Endothelial cell of umbilical vein (primary cell): ENCODE measurements around the gene IGFBP2. TPM values are rescaled to one million over a fixed set of nuclear protein-coding genes. Genes with fewer than 3 reads are reported as not detected.

ENCODE experiments used
- BruUV-seq: library from RNA; stranded (reverse); fragments of 400-500 nt; replicated peaks from 2 replicates; lab custom pipeline; 2021; lab: Mats Ljungman, UMichigan
- CTCF ChIA-PET: fragments of 300-600, 350-600 bp; sonication (Branson Sonifier 250); formaldehyde crosslinking; loops from one replicate; lab custom pipeline; 2021; ENCODE audit warnings: antibody characterized with exemption, inconsistent platforms; lab: Charles Lee
- POLR2A ChIA-PET: fragments of 300-600, 350-600 bp; sonication (Branson Sonifier 250); formaldehyde crosslinking; loops from one replicate; lab custom pipeline; 2021; ENCODE audit warnings: antibody characterized with exemption, inconsistent platforms; lab: Charles Lee
- DNase-seq: peaks from one replicate; pipeline ENCODE4 v3.0.0-alpha.2; 2011; ENCODE audit warnings: low read depth, low spot score
- FAIRE-seq: peaks from 2 replicates; lab custom pipeline; 2011; peaks lifted over from hg19 to GRCh38; lab: Jason Lieb, UNC
- H2AFZ ChIP-seq: 2 replicates; pipeline ENCODE4 v1.6.0; 2012; ENCODE audit warnings: low read depth, low read length, control low read depth, inconsistent platforms
- H3K27ac ChIP-seq: 2 replicates; pipeline ENCODE4 v1.5.1; 2011; ENCODE audit warnings: low read depth, mild to moderate bottlenecking, control low read depth, low read length, moderate library complexity; ENCODE audit not compliant: insufficient read depth
- H3K27me3 ChIP-seq, 2 experiments: 2 replicates each; pipeline versions ENCODE4 v1.6.0 to v1.6.1; 2011; ENCODE audit warnings: low read length in 2 of 2, mixed read lengths in 1 of 2; ENCODE audit not compliant: control insufficient read depth in 2 of 2, insufficient read depth in 2 of 2
- H3K36me3 ChIP-seq, 2 experiments: 2 replicates in 1 of 2; 3 replicates in 1 of 2; pipeline ENCODE4 v1.5.1; 2011; ENCODE audit warnings: low read length in 2 of 2, mild to moderate bottlenecking in 1 of 2, moderate library complexity in 1 of 2; ENCODE audit not compliant: control insufficient read depth in 2 of 2, insufficient read depth in 2 of 2; ENCODE audit errors: extremely low read depth in 1 of 2
- H3K4me1 ChIP-seq: 3 replicates; pipeline ENCODE4 v1.5.1; 2011; ENCODE audit warnings: mild to moderate bottlenecking, low read length; ENCODE audit not compliant: control insufficient read depth, insufficient read depth; ENCODE audit errors: extremely low read depth
- H3K4me2 ChIP-seq: 2 replicates; pipeline ENCODE4 v1.6.1; 2011; ENCODE audit warnings: low read length, control low read depth, mixed read lengths; ENCODE audit not compliant: insufficient read depth
- H3K4me3 ChIP-seq, 3 experiments: fragments of 200-600 bp in 1 of 3; sonication (generic), shearing (Covaris generic) in 1 of 3; replicated peaks in 1 of 3; 2 replicates each; pipeline ENCODE4 v1.5.1; 2011 to 2016; ENCODE audit warnings: control low read depth in 3 of 3, low read length in 3 of 3, mild to moderate bottlenecking in 2 of 3, inconsistent platforms in 1 of 3, low read depth in 1 of 3, moderate library complexity in 1 of 3; ENCODE audit not compliant: insufficient read depth in 1 of 3
- H3K79me2 ChIP-seq: 2 replicates; pipeline ENCODE4 v1.6.0; 2012; ENCODE audit warnings: low read length, inconsistent platforms; ENCODE audit not compliant: control insufficient read depth, insufficient read depth
- H3K9ac ChIP-seq: replicated peaks from 2 replicates; pipeline ENCODE3; 2011; ENCODE audit warnings: low read length, control low read depth; ENCODE audit not compliant: insufficient read depth; ENCODE audit errors: extremely low read depth
- H3K9me1 ChIP-seq: replicated peaks from 3 replicates; pipeline ENCODE4 v1.6.0; 2011; ENCODE audit warnings: mild to moderate bottlenecking, low read length; ENCODE audit not compliant: control insufficient read depth, insufficient read depth; ENCODE audit errors: extremely low read depth
- H3K9me3 ChIP-seq: replicated peaks from 2 replicates; pipeline ENCODE4 v1.5.1; 2012; ENCODE audit warnings: low read length, inconsistent platforms; ENCODE audit not compliant: control insufficient read depth, insufficient read depth
- H4K20me1 ChIP-seq: replicated peaks from 2 replicates; pipeline ENCODE3; 2011; ENCODE audit warnings: mild to moderate bottlenecking, low read length; ENCODE audit not compliant: control insufficient read depth, insufficient read depth; ENCODE audit errors: extremely low read depth
- EZH2 ChIP-seq: IDR thresholded peaks from 2 replicates; pipeline ENCODE4 v1.6.1; 2012; ENCODE audit warnings: borderline replicate concordance, low read depth, mild to moderate bottlenecking, moderate library complexity, low read length, inconsistent platforms; ENCODE audit not compliant: severe bottlenecking
- FOS ChIP-seq: IDR thresholded peaks from 2 replicates; pipeline ENCODE4 v1.6.1; 2011; ENCODE audit warnings: mild to moderate bottlenecking, low read length, moderate library complexity, borderline replicate concordance; ENCODE audit not compliant: insufficient read depth
- GATA2 ChIP-seq: IDR thresholded peaks from 2 replicates; pipeline ENCODE4 v1.7.0; 2011; ENCODE audit warnings: low read depth, mild to moderate bottlenecking, moderate library complexity, mixed read lengths, low read length; ENCODE audit not compliant: insufficient read length, insufficient read depth
- JUN ChIP-seq: IDR thresholded peaks from 2 replicates; pipeline ENCODE4 v1.6.1; 2011; ENCODE audit warnings: borderline replicate concordance, low read depth; ENCODE audit not compliant: insufficient read length, insufficient read depth
- MYC ChIP-seq: IDR thresholded peaks from one replicate; pipeline ENCODE4 v1.6.1; 2011; ENCODE audit warnings: mild to moderate bottlenecking, low read depth, low read length
- POLR2A ChIP-seq: IDR thresholded peaks from 2 replicates; pipeline ENCODE4 v1.6.1; 2012; ENCODE audit warnings: low read depth, mild to moderate bottlenecking, control low read depth, low read length
- POLR2AphosphoS5 ChIP-seq: IDR thresholded peaks from 2 replicates; pipeline ENCODE4 v1.6.1; 2012; ENCODE audit warnings: low read depth, mild to moderate bottlenecking, control low read depth, low read length, moderate library complexity; ENCODE audit not compliant: insufficient read depth
- dilution Hi-C: fragments of 300-500 bp; cut with MboI; formaldehyde crosslinking; loops from one replicate; pipeline ENCODE4 v1.15.0; 2019; ENCODE audit warnings: low sequenced_read_pairs; ENCODE audit not compliant: extremely low pct_ligation_motif_present
- intact Hi-C: fragments of 100-400 bp; cut with micrococcal nuclease; formaldehyde crosslinking; loops from one replicate; pipeline ENCODE4 v1.10.0; 2022
- polyA plus RNA-seq, 4 experiments: library from polyadenylated mRNA; depleted of rRNA in 3 of 4; stranded (reverse) in 3 of 4; unstranded in 1 of 4; fragments of >200 nt; gene quantifications; 2 replicates each; pipeline versions ENCODE4 v1.2.1 to v1.2.3, GENCODE V29; 2011 to 2012; ENCODE audit warnings: missing spikeins in 1 of 4
- total RNA-seq: library from RNA; stranded (reverse); gene quantifications from 2 replicates; pipeline ENCODE4 v1.2.3, GENCODE V29; 2021
- TF ChIP-seq, protein P1 (sequence below), 2 donors: IDR thresholded peaks; 1 replicate in 1 of 2; 2 replicates in 1 of 2; pipeline ENCODE4 v1.5.1; 2011; ENCODE audit warnings: low read length in 2 of 2, mild to moderate bottlenecking in 2 of 2, moderate library complexity in 2 of 2, control low read depth in 1 of 2, inconsistent platforms in 1 of 2, low read depth in 1 of 2; ENCODE audit not compliant: insufficient read depth in 1 of 2; ENCODE audit errors: extremely low read depth in 1 of 2

The IGFBP2 gene
- total and polyA plus RNA-seq, 2 donors (not counting 3 experiments of a cell fraction or from before 2014, with no cell fraction given) = 212 to 261 TPM

DNA sequence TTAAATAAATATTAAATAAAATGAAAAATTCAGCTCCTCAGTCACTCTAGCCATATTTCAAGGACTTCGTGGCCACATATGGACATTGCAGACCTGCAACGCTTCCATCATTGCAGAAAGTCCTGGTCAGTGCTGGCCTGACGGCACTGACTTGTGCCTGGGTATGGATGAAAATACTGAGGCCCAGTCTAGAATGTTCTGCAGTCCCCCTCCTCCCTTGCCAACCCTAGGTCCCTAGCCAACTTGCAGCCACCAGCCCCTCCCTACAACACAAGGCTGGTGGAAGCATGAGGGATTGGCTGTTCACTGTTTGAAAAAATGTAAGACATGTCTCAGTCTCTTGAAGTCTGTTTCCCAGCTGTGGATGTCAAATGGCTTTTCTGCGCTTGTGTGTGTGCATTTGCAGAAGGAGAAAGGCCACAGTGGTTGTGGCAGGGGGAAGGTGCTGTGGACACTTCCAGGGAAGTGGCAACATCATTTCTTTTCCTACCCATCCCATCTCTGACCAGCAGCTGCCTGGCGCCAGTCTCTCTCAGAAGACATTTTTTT lies 52.2 kb downstream of the IGFBP2 start:
- CTCF ChIA-PET = interaction anchor here (1.1 to 7.1 kb wide), 4 partner anchors 8 to 1028 kb away, joined by 3 to 73 read pairs (median 14); no protein-coding TSS in a partner anchor
- Histone ChIP-seq H2AFZ (no peak overlapping the region), H3K27me3 (peaks cover 17 to 32% of the 10 kb centered on the region in 2 experiments), H3K79me2 (no peaks in the 10 kb centered on the region), H3K27ac (no peak overlapping the region), H3K4me2 (no peak overlapping the region), H3K9me3 (no peaks in the 10 kb centered on the region), H3K9ac (no peak overlapping the region), H3K4me3 (no peak overlapping the region), H3K36me3 (no peaks in the 10 kb centered on the region), H4K20me1 (no peaks in the 10 kb centered on the region), H3K4me1 (no peaks in the 10 kb centered on the region), H3K9me1 (no peaks in the 10 kb centered on the region)
- FAIRE-seq = no peak
- no peak for DNase-seq
- intact Hi-C loops (no loop called here), dilution Hi-C loops (no loop called here)
- no peak for TF ChIP-seq JUN
- no peak for TF ChIP-seq EZH2
- no peak for TF ChIP-seq POLR2A
- no peak for TF ChIP-seq POLR2AphosphoS5
- TF ChIP-seq, protein P1, sequence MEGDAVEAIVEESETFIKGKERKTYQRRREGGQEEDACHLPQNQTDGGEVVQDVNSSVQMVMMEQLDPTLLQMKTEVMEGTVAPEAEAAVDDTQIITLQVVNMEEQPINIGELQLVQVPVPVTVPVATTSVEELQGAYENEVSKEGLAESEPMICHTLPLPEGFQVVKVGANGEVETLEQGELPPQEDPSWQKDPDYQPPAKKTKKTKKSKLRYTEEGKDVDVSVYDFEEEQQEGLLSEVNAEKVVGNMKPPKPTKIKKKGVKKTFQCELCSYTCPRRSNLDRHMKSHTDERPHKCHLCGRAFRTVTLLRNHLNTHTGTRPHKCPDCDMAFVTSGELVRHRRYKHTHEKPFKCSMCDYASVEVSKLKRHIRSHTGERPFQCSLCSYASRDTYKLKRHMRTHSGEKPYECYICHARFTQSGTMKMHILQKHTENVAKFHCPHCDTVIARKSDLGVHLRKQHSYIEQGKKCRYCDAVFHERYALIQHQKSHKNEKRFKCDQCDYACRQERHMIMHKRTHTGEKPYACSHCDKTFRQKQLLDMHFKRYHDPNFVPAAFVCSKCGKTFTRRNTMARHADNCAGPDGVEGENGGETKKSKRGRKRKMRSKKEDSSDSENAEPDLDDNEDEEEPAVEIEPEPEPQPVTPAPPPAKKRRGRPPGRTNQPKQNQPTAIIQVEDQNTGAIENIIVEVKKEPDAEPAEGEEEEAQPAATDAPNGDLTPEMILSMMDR (IDR thresholded peaks at IDR 0.05; ENCODE audit: extremely low read depth in 1 of 2, insufficient read depth in 1 of 2, low read depth in 1 of 2, low read length in 2 of 2) = no peak
- no peak for TF ChIP-seq MYC
- no peak for TF ChIP-seq FOS
- no peak for TF ChIP-seq GATA2
- BruUV-seq = no TSS peak
- POLR2A ChIA-PET = no interaction called here
